H9 (cell line): ENCODE data around the gene DCDC2. TPM values are rescaled to one million over a fixed set of nuclear protein-coding genes. Genes with fewer than 3 reads are reported as not detected.

Experiments
- DNase-seq: peaks from one replicate; pipeline ENCODE4 v3.0.0-alpha.2; 2017
- H2AFZ ChIP-seq: one replicate; pipeline ENCODE4 v1.6.1; 2013; ENCODE audit warnings: mild to moderate bottlenecking, low read length, control low read depth, moderate library complexity
- H2AK5ac ChIP-seq: 2 replicates; pipeline ENCODE4 v1.6.1; 2013; ENCODE audit warnings: low read length, control low read depth, mixed read lengths; ENCODE audit not compliant: insufficient read length
- H2BK120ac ChIP-seq: one replicate; pipeline ENCODE4 v1.6.1; 2013; ENCODE audit warnings: low read depth, mild to moderate bottlenecking, low read length, control low read depth, inconsistent platforms; ENCODE audit not compliant: poor library complexity, severe bottlenecking
- H2BK12ac ChIP-seq: 2 replicates; pipeline ENCODE4 v1.6.1; 2013; ENCODE audit warnings: low read length, control low read depth, mixed read lengths, low read depth; ENCODE audit not compliant: insufficient read length
- H2BK15ac ChIP-seq: 2 replicates; pipeline ENCODE4 v1.6.1; 2013; ENCODE audit warnings: low read depth, low read length, control low read depth
- H2BK20ac ChIP-seq: one replicate; pipeline ENCODE4 v1.6.1; 2013; ENCODE audit warnings: low read depth, mild to moderate bottlenecking, low read length, control low read depth, inconsistent platforms; ENCODE audit not compliant: poor library complexity, severe bottlenecking
- H2BK5ac ChIP-seq: 2 replicates; pipeline ENCODE4 v1.6.1; 2013; ENCODE audit warnings: low read length, control low read depth, mixed read lengths; ENCODE audit not compliant: insufficient read length
- H3K14ac ChIP-seq: 2 replicates; pipeline ENCODE4 v1.6.1; 2013; ENCODE audit warnings: low read length, control low read depth; ENCODE audit not compliant: insufficient read depth
- H3K18ac ChIP-seq: 2 replicates; pipeline ENCODE4 v1.6.1; 2013; ENCODE audit warnings: low read depth, mild to moderate bottlenecking, mixed read lengths, low read length, control low read depth; ENCODE audit not compliant: insufficient read length
- H3K23ac ChIP-seq: 2 replicates; pipeline ENCODE4 v1.6.1; 2013; ENCODE audit warnings: low read length, control low read depth, mixed read lengths, low read depth; ENCODE audit not compliant: insufficient read length
- H3K23me2 ChIP-seq: 2 replicates; pipeline ENCODE4 v1.6.1; 2013; ENCODE audit warnings: low read depth, mild to moderate bottlenecking, mixed read lengths, low read length, control low read depth; ENCODE audit not compliant: insufficient read length, poor library complexity, severe bottlenecking
- H3K27ac ChIP-seq: 2 replicates; pipeline ENCODE4 v1.5.1; 2013; ENCODE audit warnings: low read length, control low read depth, mixed read lengths, low read depth; ENCODE audit not compliant: insufficient read length
- H3K27me3 ChIP-seq: 2 replicates; pipeline ENCODE4 v1.6.1; 2013; ENCODE audit warnings: low read length, control low read depth, inconsistent platforms; ENCODE audit not compliant: insufficient read depth
- H3K4ac ChIP-seq: 2 replicates; pipeline ENCODE4 v1.6.1; 2013; ENCODE audit warnings: low read depth, mild to moderate bottlenecking, control low read depth, inconsistent platforms, low read length, moderate library complexity
- H3K4me1 ChIP-seq: 2 replicates; pipeline ENCODE4 v1.6.1; 2013; ENCODE audit warnings: low read length, control low read depth, inconsistent platforms; ENCODE audit not compliant: insufficient read depth
- H3K4me2 ChIP-seq: 2 replicates; pipeline ENCODE4 v1.6.1; 2013; ENCODE audit warnings: low read length, control low read depth, mixed read lengths; ENCODE audit not compliant: insufficient read length, insufficient read depth
- H3K56ac ChIP-seq: 2 replicates; pipeline ENCODE4 v1.6.1; 2013; ENCODE audit warnings: low read depth, mild to moderate bottlenecking, mixed read lengths, low read length, control low read depth; ENCODE audit not compliant: insufficient read length
- H3K79me1 ChIP-seq: 2 replicates; pipeline ENCODE4 v1.6.1; 2013; ENCODE audit warnings: low read depth, mild to moderate bottlenecking, moderate library complexity, low read length, control low read depth, inconsistent platforms; ENCODE audit not compliant: insufficient read depth, poor library complexity, severe bottlenecking
- H3K79me2 ChIP-seq: 2 replicates; pipeline ENCODE4 v1.6.1; 2013; ENCODE audit warnings: low read length, control low read depth, inconsistent platforms; ENCODE audit not compliant: insufficient read depth
- H3K9ac ChIP-seq: 2 replicates; pipeline ENCODE4 v1.6.1; 2013; ENCODE audit warnings: low read length, control low read depth, mixed read lengths; ENCODE audit not compliant: insufficient read length; ENCODE audit errors: extremely low read depth
- H3K9me3 ChIP-seq: one replicate; pipeline ENCODE4 v1.6.1; 2013; ENCODE audit warnings: low read depth, low read length, inconsistent platforms; ENCODE audit not compliant: control insufficient read depth
- H3T11ph ChIP-seq: one replicate; pipeline ENCODE4 v1.6.1; 2013; ENCODE audit warnings: mild to moderate bottlenecking, low read length, control low read depth, inconsistent platforms
- H4K20me1 ChIP-seq: one replicate; pipeline ENCODE4 v1.6.1; 2013; ENCODE audit not compliant: control insufficient read depth, insufficient read length, insufficient read depth
- H4K5ac ChIP-seq: 2 replicates; pipeline ENCODE4 v1.6.1; 2013; ENCODE audit warnings: low read depth, mild to moderate bottlenecking, mixed read lengths, low read length, control low read depth; ENCODE audit not compliant: insufficient read length
- H4K8ac ChIP-seq: replicated peaks from 2 replicates; pipeline ENCODE4 v1.6.1; 2013; ENCODE audit warnings: low read length, control low read depth, mixed read lengths, low read depth; ENCODE audit not compliant: insufficient read length
- H4K91ac ChIP-seq: 2 replicates; pipeline ENCODE4 v1.6.1; 2013; ENCODE audit warnings: low read depth, mild to moderate bottlenecking, moderate library complexity, mixed read lengths, low read length, control low read depth; ENCODE audit not compliant: insufficient read length
- H3K27ac Mint-ChIP-seq, 3 experiments: 2 replicates in 2 of 3; 3 replicates in 1 of 3; pipeline ENCODE4 v1.8.0; 2020 to 2021; ENCODE audit warnings: mixed read lengths in 3 of 3, mild to moderate bottlenecking in 1 of 3, moderate library complexity in 1 of 3
- H3K27me3 Mint-ChIP-seq: 2 replicates; pipeline ENCODE4 v1.8.0; 2021; ENCODE audit warnings: low read depth, mild to moderate bottlenecking, moderate library complexity, mixed read lengths
- H3K36me3 Mint-ChIP-seq, 3 experiments: 2 replicates in 2 of 3; 3 replicates in 1 of 3; pipeline ENCODE4 v1.8.0; 2020 to 2021; ENCODE audit warnings: low read depth in 3 of 3, mixed read lengths in 3 of 3; ENCODE audit not compliant: insufficient read depth in 1 of 3
- H3K4me1 Mint-ChIP-seq, 2 experiments: 2 replicates each; pipeline ENCODE4 v1.8.0; 2020; ENCODE audit warnings: mixed read lengths in 2 of 2
- H3K4me3 Mint-ChIP-seq, 2 experiments: 2 replicates in 1 of 2; 3 replicates in 1 of 2; pipeline ENCODE4 v1.8.0; 2020 to 2021; ENCODE audit warnings: mild to moderate bottlenecking in 2 of 2, mixed read lengths in 2 of 2, moderate library complexity in 1 of 2
- H3K9me3 Mint-ChIP-seq, 2 experiments: 2 replicates in 1 of 2; 3 replicates in 1 of 2; pipeline ENCODE4 v1.8.0; 2020; ENCODE audit warnings: mild to moderate bottlenecking in 2 of 2, mixed read lengths in 2 of 2, moderate library complexity in 1 of 2
- CTCF ChIP-seq: fragments of 200-600 bp; sonication (generic); conservative IDR thresholded peaks from 3 replicates; pipeline ENCODE4 v1.8.0; 2021; ENCODE audit warnings: antibody characterized with exemption, mild to moderate bottlenecking
- WGBS: extraction: QIAGEN DNeasy Blood & Tissue Kit; methylation state at CpG from one replicate; pipeline ENCODE4 v1.1.7; 2013; ENCODE audit warnings: missing lambda C conversion rate, low lambda C conversion rate, mixed read lengths; ENCODE audit not compliant: insufficient read length; ENCODE audit errors: extremely low coverage; 5-methylcytosine and 5-hydroxymethylcytosine counted together
- total RNA-seq: library from RNA; stranded (reverse); gene quantifications from 2 replicates; pipeline ENCODE4 v1.2.1, GENCODE V29; 2021

The DCDC2 gene
- total RNA-seq, 1 experiment from 2014 or later: 0.59 TPM

GRCh38 chr6:24257282-24257681 lies 100.6 kb downstream of the DCDC2 start:
- H3K79me1 ChIP-seq: no peaks in the 10 kb centered on the region
- H2AFZ ChIP-seq: no peak overlapping the region
- H3K27me3 ChIP-seq: no peaks in the 10 kb centered on the region
- no peak overlapping the region for H3K56ac ChIP-seq
- peaks cover 3% of the 10 kb centered on the region; the same call in 1 of the 2 replicates for H3K4me1 ChIP-seq
- no peak overlapping the region for H3K14ac ChIP-seq
- H3K23ac ChIP-seq: no peak overlapping the region
- no peak for DNase-seq
- no peaks in the 10 kb centered on the region for H3K27me3 Mint-ChIP-seq
- H2BK120ac ChIP-seq: no peak overlapping the region
- H3K9ac ChIP-seq: no peak overlapping the region
- H2AK5ac ChIP-seq: no peak overlapping the region
- no peak overlapping the region for H2BK12ac ChIP-seq
- no peak overlapping the region for H3K4me2 ChIP-seq
- no peak overlapping the region for H3K27ac ChIP-seq
- no peak overlapping the region for H4K8ac ChIP-seq
- no peak overlapping the region for H3K4ac ChIP-seq
- no peak overlapping the region for H2BK5ac ChIP-seq
- peak; percentile 66 for TF ChIP-seq CTCF
- no peak overlapping the region for H3T11ph ChIP-seq
- H3K9me3 ChIP-seq: no peaks in the 10 kb centered on the region
- H4K91ac ChIP-seq: no peak overlapping the region
- H2BK15ac ChIP-seq: no peak overlapping the region
- peaks cover 3 to 13% (median 5%) of the 10 kb centered on the region in 3 experiments; a peak in 6 of 7 replicates for H3K36me3 Mint-ChIP-seq
- WGBS: no CpG with 5 or more reads among the region's 4 CpGs
- peaks cover 20 to 26% of the 10 kb centered on the region in 2 experiments for H3K4me1 Mint-ChIP-seq
- H2BK20ac ChIP-seq: no peak overlapping the region
- H3K79me2 ChIP-seq: no peaks in the 10 kb centered on the region
- H3K18ac ChIP-seq: no peak overlapping the region
- no peak overlapping the region for H3K4me3 Mint-ChIP-seq
- H3K9me3 Mint-ChIP-seq: peaks cover 7 to 12% of the 10 kb centered on the region in 2 experiments
- no peaks in the 10 kb centered on the region for H3K23me2 ChIP-seq
- no peak overlapping the region for H4K5ac ChIP-seq
- peak overlapping the region in 1 of 3 experiments; percentile 9; a peak in 1 of 7 replicates for H3K27ac Mint-ChIP-seq
- no peaks in the 10 kb centered on the region for H4K20me1 ChIP-seq
